RWPE2 (cell line): Measurements from ENCODE around the gene DVL2.
A peak's percentile ranks its signal among the peaks of the same experiment; 100 is the strongest.

ENCODE experiments used
- ATAC-seq: fragments of 200-7000 bp; cut with Tn5 transposase; 3 replicates; pipeline ENCODE4 v1.9.1; 2021; ENCODE audit warnings: low read depth
- DNase-seq: peaks from one replicate; pipeline ENCODE4 v3.0.0-alpha.2; 2020; ENCODE audit warnings: low spot score
- H3K27ac ChIP-seq: fragments of 450-650 bp; 2 replicates; pipeline ENCODE4 v1.5.1; 2017; ENCODE audit warnings: mild to moderate bottlenecking; ENCODE audit not compliant: poor library complexity, severe bottlenecking
- H3K27me3 ChIP-seq: fragments of 250-450 bp; sonication (Bioruptor Pico); 2 replicates; pipeline ENCODE4 v1.5.1; 2021; ENCODE audit warnings: mild to moderate bottlenecking, moderate library complexity; ENCODE audit not compliant: insufficient read depth, poor library complexity, severe bottlenecking
- H3K36me3 ChIP-seq: fragments of 250-450 bp; sonication (Bioruptor Pico); 2 replicates; pipeline ENCODE4 v1.5.1; 2020; ENCODE audit warnings: low read depth, mild to moderate bottlenecking, moderate library complexity
- H3K4me1 ChIP-seq: fragments of 250-450 bp; sonication (Bioruptor Pico); 2 replicates; pipeline ENCODE4 v1.5.1; 2021; ENCODE audit warnings: mild to moderate bottlenecking, moderate library complexity; ENCODE audit not compliant: insufficient read depth, poor library complexity, severe bottlenecking
- H3K4me3 ChIP-seq: fragments of 250-450 bp; sonication (Bioruptor Pico); 2 replicates; pipeline ENCODE4 v1.5.1; 2021; ENCODE audit warnings: mild to moderate bottlenecking, moderate library complexity; ENCODE audit not compliant: severe bottlenecking
- H3K9me3 ChIP-seq: fragments of 250-450 bp; sonication (Bioruptor Pico); 2 replicates; pipeline ENCODE4 v1.5.1; 2021; ENCODE audit warnings: mild to moderate bottlenecking, moderate library complexity; ENCODE audit not compliant: severe bottlenecking
- TF ChIP-seq, protein P1 (sequence below): fragments of 450-650 bp; IDR thresholded peaks from one replicate; pipeline ENCODE4 v1.5.1; 2017; ENCODE audit warnings: mild to moderate bottlenecking, moderate library complexity; ENCODE audit not compliant: poor library complexity, severe bottlenecking

DVL2 gene

DNA sequence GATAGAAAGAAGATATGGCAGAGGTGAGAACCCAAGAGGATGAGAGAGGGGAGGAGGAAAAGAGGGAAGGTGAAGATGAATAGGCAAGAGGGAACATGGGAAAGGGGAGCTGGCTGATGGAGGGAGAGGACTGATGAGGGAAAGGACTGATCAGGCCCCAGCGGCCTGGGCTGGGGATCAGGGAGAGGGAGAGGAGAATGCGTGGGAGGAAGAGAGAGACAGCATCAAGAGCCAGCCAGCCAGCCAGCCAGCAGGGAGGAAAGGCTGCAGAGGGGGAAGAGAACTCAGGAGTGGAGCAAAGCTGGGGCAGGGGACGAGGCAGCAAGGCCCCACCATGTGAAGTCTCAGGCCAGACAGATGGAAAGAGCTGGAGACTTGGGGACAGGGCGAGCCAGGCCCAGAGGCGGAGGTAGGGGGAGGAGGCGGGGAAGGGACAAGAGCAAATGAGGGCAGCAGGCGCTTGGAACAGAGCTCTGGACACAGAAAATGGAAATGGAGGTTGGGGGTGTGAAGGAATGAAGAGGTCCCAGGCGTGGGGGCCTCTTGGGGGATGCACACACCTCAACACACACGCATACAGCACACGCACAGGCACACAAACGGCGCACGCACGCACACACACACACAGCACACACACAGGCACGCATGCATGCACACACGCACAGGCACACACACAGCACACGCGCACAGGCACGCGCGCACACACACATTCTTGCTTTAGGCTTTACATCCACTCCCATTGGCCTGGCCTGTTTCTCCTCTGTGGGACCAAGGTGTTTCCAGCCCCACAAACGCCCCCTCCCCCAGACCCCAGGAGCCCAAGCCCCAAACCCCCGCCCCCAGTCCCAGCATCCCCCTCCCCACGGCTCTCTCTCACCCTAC lies 27.0 kb downstream of the DVL2 start:
- ATAC-seq (no peak), DNase-seq (no peak)
- Histone ChIP-seq H3K27me3 (no peaks in the 10 kb centered on the region), H3K4me1 (no peaks in the 10 kb centered on the region), H3K27ac (no peak overlapping the region), H3K36me3 (peaks cover 10% of the 10 kb centered on the region), H3K4me3 (no peak overlapping the region), H3K9me3 (no peaks in the 10 kb centered on the region)
- TF ChIP-seq, protein P1, sequence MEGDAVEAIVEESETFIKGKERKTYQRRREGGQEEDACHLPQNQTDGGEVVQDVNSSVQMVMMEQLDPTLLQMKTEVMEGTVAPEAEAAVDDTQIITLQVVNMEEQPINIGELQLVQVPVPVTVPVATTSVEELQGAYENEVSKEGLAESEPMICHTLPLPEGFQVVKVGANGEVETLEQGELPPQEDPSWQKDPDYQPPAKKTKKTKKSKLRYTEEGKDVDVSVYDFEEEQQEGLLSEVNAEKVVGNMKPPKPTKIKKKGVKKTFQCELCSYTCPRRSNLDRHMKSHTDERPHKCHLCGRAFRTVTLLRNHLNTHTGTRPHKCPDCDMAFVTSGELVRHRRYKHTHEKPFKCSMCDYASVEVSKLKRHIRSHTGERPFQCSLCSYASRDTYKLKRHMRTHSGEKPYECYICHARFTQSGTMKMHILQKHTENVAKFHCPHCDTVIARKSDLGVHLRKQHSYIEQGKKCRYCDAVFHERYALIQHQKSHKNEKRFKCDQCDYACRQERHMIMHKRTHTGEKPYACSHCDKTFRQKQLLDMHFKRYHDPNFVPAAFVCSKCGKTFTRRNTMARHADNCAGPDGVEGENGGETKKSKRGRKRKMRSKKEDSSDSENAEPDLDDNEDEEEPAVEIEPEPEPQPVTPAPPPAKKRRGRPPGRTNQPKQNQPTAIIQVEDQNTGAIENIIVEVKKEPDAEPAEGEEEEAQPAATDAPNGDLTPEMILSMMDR = no peak

DNA sequence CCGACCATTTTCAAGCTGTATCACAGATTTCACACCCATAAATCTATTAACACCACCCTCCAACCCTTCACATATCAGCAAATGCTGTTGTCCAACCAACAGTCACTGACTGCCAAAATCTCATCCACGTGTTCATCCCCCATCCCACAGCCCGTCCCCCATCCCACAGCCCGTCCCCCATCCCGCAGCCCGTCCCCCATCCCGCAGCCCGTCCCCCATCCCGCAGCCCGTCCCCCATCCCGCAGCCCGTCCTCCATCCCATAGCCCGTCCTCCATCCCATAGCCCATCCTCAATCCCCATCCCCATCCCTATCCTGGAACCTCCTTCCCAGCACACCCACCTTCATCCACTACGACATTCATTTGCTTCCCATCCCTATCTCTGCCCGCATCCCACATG lies 28.8 kb downstream of the DVL2 start:
- no peaks in the 10 kb centered on the region for H3K4me1 ChIP-seq
- ATAC-seq (no peak), DNase-seq (no peak)
- TF ChIP-seq, protein P1 = no peak
- no peak overlapping the region for H3K27ac ChIP-seq
- H3K9me3 ChIP-seq = no peaks in the 10 kb centered on the region
- no peak overlapping the region for H3K4me3 ChIP-seq
- no peaks in the 10 kb centered on the region for H3K27me3 ChIP-seq
- peaks cover 22% of the 10 kb centered on the region for H3K36me3 ChIP-seq

DNA sequence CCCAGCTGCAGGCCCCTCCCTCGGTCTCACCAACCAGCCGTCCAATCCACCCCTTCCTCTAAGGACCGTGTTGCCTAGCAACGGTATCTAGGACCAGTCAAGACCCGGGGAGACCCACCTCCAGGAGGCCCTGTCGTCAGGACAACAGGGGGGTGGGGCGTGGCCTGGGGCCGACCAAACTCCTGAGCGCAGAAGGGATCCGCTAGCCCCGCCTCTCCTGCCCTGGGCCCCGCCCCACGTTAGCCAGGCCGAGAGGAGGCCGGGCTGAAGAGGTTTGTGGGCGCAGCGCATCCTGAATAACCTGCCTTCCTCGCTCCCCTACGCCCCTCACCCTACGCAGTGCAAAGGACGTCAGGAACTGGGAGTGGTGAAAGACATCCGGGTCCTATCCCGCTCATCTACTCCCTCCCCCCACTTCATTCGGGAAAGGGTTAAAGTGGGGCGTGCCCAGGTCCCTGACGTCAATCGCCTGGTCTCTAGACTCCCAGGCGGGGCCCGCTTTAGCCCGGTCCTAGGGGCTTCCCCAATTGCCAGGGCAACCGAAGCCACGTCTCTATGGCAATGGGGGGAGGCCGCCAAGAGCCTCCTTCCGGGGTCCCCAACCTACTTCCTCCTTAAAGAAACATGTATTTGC lies 29.4 kb downstream of the DVL2 start:
- no peaks in the 10 kb centered on the region for H3K9me3 ChIP-seq
- H3K36me3 ChIP-seq = peaks cover 22% of the 10 kb centered on the region
- TF ChIP-seq, protein P1 = no peak
- DNase-seq = no peak
- no peaks in the 10 kb centered on the region for H3K27me3 ChIP-seq
- no peak overlapping the region for H3K27ac ChIP-seq
- H3K4me1 ChIP-seq = no peaks in the 10 kb centered on the region
- peak; percentile 25; the same call in 1 of the 3 replicates for ATAC-seq
- H3K4me3 ChIP-seq = peak overlapping the region; percentile 11

DNA sequence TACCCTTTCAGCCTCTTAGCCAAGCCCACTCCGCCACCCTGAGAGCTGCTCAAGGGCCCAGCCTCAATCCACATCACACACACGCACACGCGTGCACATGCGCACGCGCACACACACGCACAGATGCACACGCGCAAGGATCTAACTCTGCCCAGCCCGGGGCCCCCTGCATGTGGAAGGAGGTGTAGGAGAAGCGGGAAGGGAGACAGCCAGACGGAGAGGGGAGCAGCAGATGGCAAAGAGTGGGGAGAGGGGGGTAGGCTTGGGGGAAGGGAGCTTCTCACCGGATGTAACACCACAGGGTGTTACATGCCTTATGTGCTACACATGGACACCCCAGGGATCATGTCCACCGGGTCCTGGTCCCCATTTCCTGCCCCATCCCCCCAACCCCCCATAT lies 30.0 kb downstream of the DVL2 start:
- H3K9me3 ChIP-seq = no peaks in the 10 kb centered on the region
- peaks cover 22% of the 10 kb centered on the region for H3K36me3 ChIP-seq
- H3K4me3 ChIP-seq = no peak overlapping the region
- TF ChIP-seq, protein P1 = no peak
- H3K27ac ChIP-seq = no peak overlapping the region
- H3K27me3 ChIP-seq = no peaks in the 10 kb centered on the region
- no peak for ATAC-seq
- no peak for DNase-seq
- no peaks in the 10 kb centered on the region for H3K4me1 ChIP-seq
